Osteoblast (primary cell): ENCODE data around the gene ERRFI1. TPM values are rescaled to one million over a fixed set of nuclear protein-coding genes. Genes with fewer than 3 reads are reported as not detected.
"Not testable (repeated sequence)": the region's sequence is repeated elsewhere in the genome, so short reads cannot be mapped to it uniquely, and the experiment has no call there.

Experiments used
- DNase-seq: peaks from one replicate; pipeline ENCODE4 v3.0.0; 2011; ENCODE audit warnings: low spot score, mixed read lengths; ENCODE audit not compliant: insufficient read length; ENCODE audit errors: missing footprints
- H2AFZ ChIP-seq: 2 replicates; pipeline ENCODE4 v1.6.0; 2011; ENCODE audit warnings: mild to moderate bottlenecking, low read length
- H3K27ac ChIP-seq: 2 replicates; pipeline ENCODE4 v1.5.1; 2011; ENCODE audit warnings: mild to moderate bottlenecking, low read depth, low read length, moderate library complexity
- H3K27me3 ChIP-seq: 2 replicates; pipeline ENCODE4 v1.6.0; 2012; ENCODE audit warnings: mild to moderate bottlenecking, control low read depth, inconsistent platforms, low read length, moderate library complexity; ENCODE audit not compliant: insufficient read depth
- H3K36me3 ChIP-seq: 2 replicates; pipeline ENCODE4 v1.5.1; 2011; ENCODE audit warnings: mild to moderate bottlenecking, low read length, control low read depth, moderate library complexity; ENCODE audit not compliant: insufficient read depth
- H3K4me1 ChIP-seq: 2 replicates; pipeline ENCODE4 v1.5.1; 2011; ENCODE audit warnings: mild to moderate bottlenecking, low read length, control low read depth, moderate library complexity; ENCODE audit not compliant: insufficient read depth
- H3K4me2 ChIP-seq: 2 replicates; pipeline ENCODE4 v1.6.0; 2011; ENCODE audit warnings: mild to moderate bottlenecking, low read length; ENCODE audit not compliant: insufficient read depth
- H3K4me3 ChIP-seq: fragments of 200-600 bp; sonication (generic); 3 replicates; pipeline ENCODE4 v1.5.1; 2012; ENCODE audit warnings: mild to moderate bottlenecking, low read length, inconsistent platforms; ENCODE audit not compliant: insufficient read depth
- H3K79me2 ChIP-seq: 2 replicates; pipeline ENCODE4 v1.6.0; 2012; ENCODE audit warnings: mild to moderate bottlenecking, low read length, control low read depth, inconsistent platforms; ENCODE audit not compliant: insufficient read depth
- H3K9me3 ChIP-seq: 2 replicates; pipeline ENCODE4 v1.5.1; 2011; ENCODE audit warnings: low read depth, low read length, control low read depth
- H4K20me1 ChIP-seq: 2 replicates; pipeline ENCODE4 v1.6.0; 2012; ENCODE audit warnings: mild to moderate bottlenecking, low read length, control low read depth; ENCODE audit not compliant: insufficient read depth
- CTCF ChIP-seq: IDR thresholded peaks from 2 replicates; pipeline ENCODE4 v1.5.1; 2011; ENCODE audit warnings: mild to moderate bottlenecking, low read depth, low read length, moderate library complexity; ENCODE audit errors: extremely low read depth
- total RNA-seq: library from RNA; depleted of rRNA; stranded (reverse); fragments of >200 nt; gene quantifications from 2 replicates; pipeline ENCODE4 v1.2.3, GENCODE V29; 2012

Gene ERRFI1
- total RNA-seq, 1 donor = 69.5 TPM

- peaks cover 22% of the 10 kb centered on the region for H3K4me1 ChIP-seq
- H3K27ac ChIP-seq = peak overlapping the region; percentile 46
- H2AFZ ChIP-seq = no peak overlapping the region
- no peak overlapping the region for H3K4me2 ChIP-seq
- H3K9me3 ChIP-seq = no peaks in the 10 kb centered on the region
- H3K36me3 ChIP-seq = no peaks in the 10 kb centered on the region
- no peak for TF ChIP-seq CTCF
- no peaks in the 10 kb centered on the region for H3K79me2 ChIP-seq
- peak; percentile 44 for DNase-seq
- no peaks in the 10 kb centered on the region for H3K27me3 ChIP-seq
- no peaks in the 10 kb centered on the region for H4K20me1 ChIP-seq
- no peak overlapping the region for H3K4me3 ChIP-seq
These were observed 29.9 kb upstream of the ERRFI1 start for GRCh38 chr1:8055973-8056372.

- Histone ChIP-seq H3K27me3 (no peaks in the 10 kb centered on the region), H3K9me3 (no peaks in the 10 kb centered on the region), H4K20me1 (no peaks in the 10 kb centered on the region), H3K4me2 (no peak overlapping the region), H3K79me2 (no peaks in the 10 kb centered on the region), H3K4me1 (peaks cover 15% of the 10 kb centered on the region), H2AFZ (no peak overlapping the region), H3K27ac (no peak overlapping the region), H3K4me3 (no peak overlapping the region), H3K36me3 (no peaks in the 10 kb centered on the region)
- DNase-seq = no peak
- TF ChIP-seq CTCF = no peak
These were observed 27.9 kb upstream of the ERRFI1 start for GRCh38 chr1:8053878-8054567.

GRCh38 chr1:8051650-8052049 lies 25.5 kb upstream of the ERRFI1 start:
- peak; percentile 35 for DNase-seq
- TF ChIP-seq CTCF = no peak

GRCh38 chr1:8049229-8049628 lies 23.1 kb upstream of the ERRFI1 start:
- H3K79me2 ChIP-seq, H3K4me2 ChIP-seq: not testable (repeated sequence)

More at GRCh38 chr1:8051650-8052049, 25.5 kb upstream of the ERRFI1 start:
- Histone ChIP-seq H3K4me1 (peaks cover 25% of the 10 kb centered on the region), H3K9me3 (no peaks in the 10 kb centered on the region), H3K36me3 (no peaks in the 10 kb centered on the region), H3K4me2 (no peak overlapping the region), H3K27me3 (no peaks in the 10 kb centered on the region), H3K27ac (no peak overlapping the region), H3K79me2 (no peaks in the 10 kb centered on the region), H3K4me3 (no peak overlapping the region), H4K20me1 (no peaks in the 10 kb centered on the region), H2AFZ (no peak overlapping the region)

More at GRCh38 chr1:8049229-8049628, 23.1 kb upstream of the ERRFI1 start:
- H3K36me3 ChIP-seq, H3K27me3 ChIP-seq, H3K27ac ChIP-seq, DNase-seq, H3K9me3 ChIP-seq, H2AFZ ChIP-seq, H3K4me3 ChIP-seq, H4K20me1 ChIP-seq: not testable (repeated sequence)
- H3K4me1 ChIP-seq = peaks cover 19% of the 10 kb centered on the region
